GM11168 (cell line): ENCODE data around the gene GGT1.
"Not testable (repeated sequence)": the region's sequence is repeated elsewhere in the genome, so short reads cannot be mapped to it uniquely, and the experiment has no call there.

Source experiments
- in situ Hi-C: fragments of 300-500 bp; cut with MboI; formaldehyde crosslinking; loops from one replicate; pipeline ENCODE4 v1.12.0; 2022; ENCODE audit warnings: low sequenced_read_pairs; ENCODE audit not compliant: unreplicated experiment

Gene GGT1

GRCh38 chr22:24595228-24595627, 7.8 kb upstream of the GGT1 start:
- in situ Hi-C loops: no loop called here

- in situ Hi-C loops: no loop called here
Observed at GRCh38 chr22:24595863-24596262, 7.1 kb upstream of the GGT1 start.

GRCh38 chr22:24597076-24597475, 5.9 kb upstream of the GGT1 start:
- in situ Hi-C loops: not testable (repeated sequence)

GRCh38 chr22:24599514-24599913, 3.5 kb upstream of the GGT1 start:
- in situ Hi-C loops: no loop called here

- in situ Hi-C loops: loop anchor here (10.0 kb wide), 1 partner anchor 925 kb away; no protein-coding TSS in a partner anchor
Observed at GRCh38 chr22:24599958-24600715, 2.9 kb upstream of the GGT1 start.

GRCh38 chr22:24601217-24602104, 1.5 kb upstream of the GGT1 start:
- in situ Hi-C loops: loop anchor here (10.0 kb wide), 1 partner anchor 927 kb away; no protein-coding TSS in a partner anchor

- in situ Hi-C loops: loop anchor here (10.0 kb wide), 1 partner anchor 927 kb away; no protein-coding TSS in a partner anchor
Observed at GRCh38 chr22:24602105-24602749, 766 bp upstream of the GGT1 start.

- in situ Hi-C loops: loop anchor here (10.0 kb wide), 1 partner anchor 929 kb away; no protein-coding TSS in a partner anchor
Observed at GRCh38 chr22:24603770-24604629, 1.0 kb downstream of the GGT1 start.

GRCh38 chr22:24606340-24606739, 3.3 kb downstream of the GGT1 start:
- in situ Hi-C loops: loop anchor here (10.0 kb wide), 1 partner anchor 932 kb away; no protein-coding TSS in a partner anchor

GRCh38 chr22:24607429-24607983, 4.5 kb downstream of the GGT1 start:
- in situ Hi-C loops: loop anchor here (10.0 kb wide), 1 partner anchor 933 kb away; no protein-coding TSS in a partner anchor

GRCh38 chr22:24608327-24608726, 5.3 kb downstream of the GGT1 start:
- in situ Hi-C loops: loop anchor here (10.0 kb wide), 1 partner anchor 934 kb away; no protein-coding TSS in a partner anchor

- in situ Hi-C loops: loop anchor here (10.0 kb wide), 1 partner anchor 935 kb away; no protein-coding TSS in a partner anchor
Observed at GRCh38 chr22:24609888-24610287, 6.9 kb downstream of the GGT1 start.

- in situ Hi-C loops: not testable (repeated sequence)
Observed at GRCh38 chr22:24614794-24615193, 11.8 kb downstream of the GGT1 start.

- in situ Hi-C loops: not testable (repeated sequence)
Observed at GRCh38 chr22:24621244-24621643, 18.3 kb downstream of the GGT1 start.

- in situ Hi-C loops: not testable (repeated sequence)
Observed at GRCh38 chr22:24622596-24622995, 19.6 kb downstream of the GGT1 start.

GRCh38 chr22:24627911-24628310, 24.9 kb downstream of the GGT1 start:
- in situ Hi-C loops: not testable (repeated sequence)

GRCh38 chr22:24629069-24629468, 26.1 kb downstream of the GGT1 start:
- in situ Hi-C loops: not testable (repeated sequence)

- in situ Hi-C loops: not testable (repeated sequence)
Observed at GRCh38 chr22:24630812-24631427, 27.9 kb downstream of the GGT1 start.
